Endothelial cell of hepatic sinusoid (primary cell): ENCODE data around the gene CKMT2.

Experiments used
- in situ Hi-C: cut with HindIII; loops from 2 replicates; pipeline ENCODE4 v1.10.0; 2017; ENCODE audit warnings: low sequenced_read_pairs

CKMT2 gene

DNA sequence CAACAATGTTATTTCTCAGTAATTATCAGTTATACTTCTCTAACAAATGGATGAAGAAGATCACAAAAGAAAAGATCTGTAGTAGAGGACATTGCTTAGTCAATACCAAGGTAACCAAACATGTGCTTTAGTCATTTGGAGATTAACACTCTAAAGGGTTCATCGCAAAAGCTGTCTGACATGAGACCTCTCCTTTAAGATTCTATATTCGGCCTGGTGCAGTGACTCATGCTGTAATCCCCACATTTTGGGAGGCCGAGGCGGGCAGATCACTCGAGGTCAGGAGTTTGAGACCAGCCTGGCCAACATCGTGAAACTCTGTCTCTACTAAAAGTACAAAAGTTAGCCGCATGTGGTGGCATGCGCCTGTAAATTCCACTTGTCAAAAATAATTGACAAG is 18.3 kb upstream of the CKMT2 start:
- in situ Hi-C loops, result no loop called here

DNA sequence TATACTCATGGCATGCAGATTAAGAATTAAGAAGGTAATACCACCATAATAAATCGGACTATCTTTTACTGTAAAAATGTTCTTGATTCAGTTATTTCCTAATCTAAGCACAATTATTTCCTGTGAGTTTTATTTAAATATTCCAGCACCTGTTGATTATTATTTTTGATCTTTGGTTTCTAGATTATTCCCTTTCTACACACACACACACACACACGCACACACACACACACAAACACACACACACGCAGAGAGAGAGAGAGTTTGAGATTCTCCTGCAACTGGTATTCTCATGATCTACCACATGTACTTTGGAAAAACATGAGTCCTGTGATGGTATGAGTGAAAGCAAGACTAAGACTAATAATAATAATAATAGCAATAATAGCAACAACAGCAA is 17.0 kb upstream of the CKMT2 start:
- in situ Hi-C loops, result no loop called here

DNA sequence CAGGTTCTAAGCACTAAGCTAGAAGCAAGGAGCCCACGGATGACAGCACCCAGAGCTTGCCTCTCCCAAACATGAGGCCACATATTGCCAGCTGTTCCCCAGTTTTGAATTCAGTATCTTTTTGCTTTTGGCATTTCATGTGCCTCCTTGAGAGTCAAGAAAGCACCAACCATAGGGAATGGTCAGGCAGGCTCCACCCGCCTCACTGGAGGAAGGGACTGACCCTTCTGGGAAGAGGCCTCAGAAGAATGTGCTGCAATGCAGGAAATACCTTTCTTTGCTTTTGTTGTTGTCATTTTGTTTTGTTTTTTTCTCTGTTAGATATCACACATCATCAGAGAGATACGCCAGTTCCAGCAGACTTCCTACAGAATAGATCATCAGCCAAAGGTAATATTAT is 13.7 kb upstream of the CKMT2 start:
- in situ Hi-C loops, result no loop called here

DNA sequence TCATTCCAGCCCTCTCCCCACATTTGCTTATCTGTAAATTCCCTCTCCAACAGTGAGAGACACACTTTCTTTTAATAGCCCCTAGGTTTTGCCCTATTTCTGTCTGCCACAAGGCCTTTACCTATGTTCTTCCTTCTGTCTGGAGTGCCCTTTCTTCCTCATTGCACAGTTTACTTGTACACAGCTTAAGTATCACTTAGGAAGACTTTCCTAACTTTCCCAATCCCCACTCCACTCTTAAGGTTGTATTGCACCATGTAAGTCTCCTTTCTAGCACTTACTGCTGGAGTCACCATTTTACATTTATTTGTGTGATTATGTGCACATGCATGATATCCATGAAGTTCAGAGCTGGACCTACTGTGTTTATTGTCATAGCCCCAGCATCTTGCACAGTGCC is 10.8 kb upstream of the CKMT2 start:
- in situ Hi-C loops, result no loop called here

DNA sequence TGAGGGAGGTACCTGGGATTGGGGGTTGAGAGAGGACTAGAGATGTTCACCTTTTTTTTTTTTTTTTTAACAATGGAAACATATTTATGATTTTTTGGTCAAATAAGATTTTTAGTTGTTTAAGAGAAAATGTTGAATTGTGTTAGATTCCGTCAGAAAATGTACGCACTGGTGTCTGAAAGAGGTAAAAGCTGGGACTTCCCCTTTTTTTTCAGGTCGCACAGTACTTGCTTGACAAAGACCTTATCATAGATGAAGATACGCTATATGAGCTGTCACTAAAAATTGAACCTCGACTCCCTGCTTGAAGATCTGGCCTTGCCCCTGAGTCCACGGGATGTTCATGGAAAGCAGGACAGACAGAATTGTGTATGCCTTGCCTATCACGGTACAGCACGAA is 7.7 kb upstream of the CKMT2 start:
- in situ Hi-C loops, result no loop called here

DNA sequence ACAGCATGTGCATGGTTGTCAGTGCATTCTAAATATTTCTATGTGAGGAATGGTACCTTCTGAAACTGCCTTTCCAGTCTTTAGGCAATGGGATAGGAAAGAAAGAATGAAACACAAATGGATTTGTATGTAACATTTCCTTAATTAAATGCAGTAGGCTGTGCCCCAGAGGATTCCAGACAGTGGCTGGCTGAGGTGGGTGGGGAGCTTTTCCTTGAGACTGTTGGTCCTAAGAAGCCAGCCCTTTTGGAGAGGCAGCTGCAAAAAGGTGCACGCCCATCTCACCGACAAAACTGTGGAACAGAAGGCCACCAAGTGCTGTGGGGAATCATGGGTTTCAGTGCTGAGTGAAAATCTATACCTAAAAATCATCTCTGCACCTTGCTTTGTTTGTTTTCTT is 6.8 kb upstream of the CKMT2 start:
- in situ Hi-C loops, result no loop called here

DNA sequence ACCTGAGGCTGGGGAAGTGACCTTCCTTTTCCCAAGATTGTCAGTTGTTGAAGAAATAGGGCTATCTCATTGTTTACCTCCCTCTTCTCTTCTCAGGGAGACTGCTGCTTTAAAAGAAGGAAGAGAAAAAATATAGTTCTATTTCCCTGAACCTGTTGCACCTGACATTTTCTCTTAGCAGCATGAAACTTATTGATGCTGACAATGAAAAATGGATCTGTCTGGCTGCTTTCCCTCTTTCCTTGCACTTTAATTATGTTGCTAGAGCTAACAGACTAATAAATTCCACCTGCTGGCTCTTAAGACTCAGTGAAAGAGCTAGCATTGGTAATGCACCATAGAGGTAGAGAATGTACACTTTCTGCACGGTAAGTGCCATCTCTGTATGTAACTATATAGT is 6.2 kb upstream of the CKMT2 start:
- in situ Hi-C loops, result no loop called here

DNA sequence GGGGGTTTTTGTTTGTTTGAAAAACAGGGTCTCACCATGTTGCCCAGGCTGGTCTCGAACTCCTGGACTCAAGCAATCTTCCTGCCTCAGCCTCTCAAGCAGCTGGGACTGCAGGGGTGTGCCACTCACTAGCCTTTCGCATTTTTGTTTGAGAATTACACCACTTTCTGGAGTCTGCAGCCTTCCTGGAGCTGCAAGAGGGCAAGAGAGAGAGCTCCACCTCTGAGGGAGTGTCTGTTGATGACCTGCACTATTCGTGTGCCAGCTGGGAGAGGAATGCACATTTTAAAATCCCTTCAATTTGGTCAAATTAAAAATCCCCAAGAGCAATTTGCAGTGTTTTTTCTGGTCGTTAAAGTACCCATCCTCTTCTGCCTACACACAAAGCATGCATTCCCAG is 5.0 kb upstream of the CKMT2 start:
- in situ Hi-C loops, result no loop called here

DNA sequence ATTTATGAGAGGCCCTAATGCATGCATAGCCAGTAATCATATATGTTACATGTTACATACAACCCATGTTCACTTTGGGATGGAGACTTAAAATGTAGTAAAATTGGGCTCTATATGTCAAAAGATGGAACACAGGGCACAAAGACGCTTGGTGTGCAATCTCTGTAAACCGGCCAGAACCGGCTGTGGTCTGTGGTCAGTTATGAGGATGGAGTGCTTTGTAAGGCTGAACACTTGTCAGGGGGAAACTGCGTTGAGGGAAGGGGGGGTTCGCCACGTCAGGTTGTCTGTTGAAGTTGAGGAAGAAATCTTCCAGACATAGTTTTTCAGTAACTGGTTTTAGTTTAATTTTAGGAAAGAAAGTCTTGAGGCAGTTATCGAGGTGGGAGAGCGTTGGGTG is 2.7 kb upstream of the CKMT2 start:
- in situ Hi-C loops, result no loop called here

DNA sequence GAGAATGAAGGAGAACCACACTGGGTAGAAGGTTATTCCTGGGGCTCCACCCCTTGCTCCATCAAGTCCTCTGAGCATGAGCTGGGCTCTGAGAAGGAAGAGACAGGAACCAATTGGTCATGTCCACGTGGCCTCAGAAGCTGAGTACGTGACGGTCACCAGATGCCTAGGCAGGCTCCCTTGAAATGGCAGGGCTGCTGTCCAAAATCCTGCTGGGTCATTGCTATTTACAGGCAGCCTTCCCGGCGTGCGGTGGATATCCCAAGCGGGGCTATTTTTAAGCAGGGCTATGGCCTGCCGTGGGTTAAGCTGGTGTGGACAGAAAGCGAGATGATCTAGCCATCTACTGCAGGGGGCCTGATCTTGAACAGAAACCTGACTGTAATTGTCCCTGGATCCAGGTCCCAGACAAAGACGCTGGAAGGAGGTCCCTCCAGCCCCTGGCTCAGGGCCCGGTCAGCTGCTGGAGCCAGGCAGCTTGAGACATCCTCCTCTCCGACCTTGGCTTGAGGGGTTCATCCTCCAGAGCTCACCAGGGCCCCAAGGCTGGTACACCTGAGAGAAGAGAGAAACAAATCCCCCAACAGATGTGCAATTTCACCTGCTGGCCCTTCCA is 550 bp upstream of the CKMT2 start:
- in situ Hi-C loops, result no loop called here

DNA sequence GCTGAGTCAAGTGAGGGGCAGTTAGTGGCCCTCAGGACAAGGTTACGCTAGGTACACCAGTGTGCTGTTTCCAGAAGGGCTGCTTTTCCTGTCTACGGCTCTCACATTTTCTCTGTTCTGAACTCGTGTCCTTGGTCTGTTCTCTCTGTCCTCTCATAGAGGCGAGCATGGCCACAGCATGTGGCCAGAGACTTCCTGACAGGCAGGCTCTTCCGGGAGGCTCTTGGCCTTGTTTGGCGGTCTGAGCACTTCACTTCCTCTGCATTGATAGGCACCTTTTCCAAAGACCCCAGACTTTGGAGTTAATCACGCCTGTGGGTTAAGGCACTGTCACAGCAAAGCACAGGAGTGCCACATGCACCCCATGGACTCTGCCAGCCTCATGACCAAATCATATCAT is 1.2 kb downstream of the CKMT2 start:
- in situ Hi-C loops, result no loop called here

DNA sequence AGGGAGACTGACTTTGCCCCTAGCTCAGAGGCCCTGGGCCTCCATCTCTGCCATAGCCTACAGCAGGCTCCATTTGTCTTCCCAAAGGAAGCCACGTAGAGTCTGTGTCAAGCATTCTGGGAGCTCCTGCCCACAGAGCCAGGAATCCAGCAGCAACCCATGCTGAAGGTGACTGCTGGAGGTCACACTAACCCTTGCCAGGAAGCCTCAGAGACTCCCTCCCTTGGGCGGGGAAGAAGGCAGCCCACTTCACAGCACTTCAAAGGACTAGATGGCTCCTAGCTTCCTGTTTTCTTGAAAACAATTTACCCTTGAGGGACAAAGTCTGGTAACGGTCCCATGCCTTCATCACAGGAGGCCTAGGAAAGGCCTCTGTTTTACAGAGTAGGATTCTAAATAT is 1.7 kb downstream of the CKMT2 start:
- in situ Hi-C loops, result no loop called here

DNA sequence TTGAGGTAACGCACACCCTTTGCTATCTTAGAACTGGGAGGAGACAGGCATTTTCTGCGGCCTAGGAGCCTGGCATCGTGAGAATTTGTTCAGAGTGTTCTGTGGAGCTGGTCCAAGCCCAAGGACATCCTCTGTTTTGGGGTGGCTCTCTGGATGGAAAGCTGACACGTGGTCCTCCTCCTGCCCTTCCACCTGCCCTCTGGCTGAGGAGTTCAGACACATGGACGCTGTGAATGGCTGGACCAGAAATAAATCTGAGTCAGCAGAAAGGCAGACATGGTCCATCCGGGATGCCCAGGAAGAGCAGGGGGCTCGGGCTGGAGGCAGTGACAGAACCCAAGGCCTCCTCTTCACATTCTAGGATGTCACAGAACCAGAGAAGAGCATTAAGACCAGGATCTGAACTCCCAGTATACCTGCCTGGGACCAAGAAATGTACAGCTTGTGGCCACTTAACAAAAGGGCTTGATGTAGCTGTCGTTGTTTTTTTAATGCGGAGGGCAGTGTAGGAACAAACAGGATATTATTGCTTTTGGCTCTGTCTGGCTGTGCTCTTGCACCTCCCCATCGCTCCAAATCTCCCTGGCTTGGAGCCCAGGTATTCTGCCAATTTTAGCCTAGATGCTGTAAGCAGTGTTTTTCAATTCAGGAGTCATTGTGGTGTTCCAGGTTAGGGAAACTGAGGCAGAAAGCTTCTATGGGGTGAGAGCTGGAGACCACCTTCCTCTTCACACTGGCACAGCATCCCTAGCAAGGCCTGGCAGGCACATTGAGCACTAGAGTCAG is 2.4 kb downstream of the CKMT2 start:
- in situ Hi-C loops, result no loop called here

DNA sequence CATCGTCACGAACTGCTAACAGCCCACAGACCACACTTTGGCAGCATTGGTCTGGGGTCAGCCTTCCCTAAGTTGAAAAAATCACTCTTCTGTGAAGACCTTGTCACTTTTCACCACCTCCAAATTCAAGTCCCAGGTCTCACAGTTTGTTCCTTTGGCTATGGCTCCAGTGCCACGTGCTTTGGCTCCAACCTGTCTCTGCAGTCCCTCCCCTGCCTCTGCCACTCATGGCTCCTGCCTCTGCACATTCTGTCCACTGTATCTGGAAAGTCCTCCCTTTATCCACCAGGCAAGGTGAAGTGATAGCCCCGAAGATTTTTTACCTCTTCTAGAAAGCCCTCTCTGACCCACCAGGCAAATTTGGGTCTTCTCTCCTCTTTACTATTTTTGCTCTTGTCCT is 5.3 kb downstream of the CKMT2 start:
- in situ Hi-C loops, result no loop called here

DNA sequence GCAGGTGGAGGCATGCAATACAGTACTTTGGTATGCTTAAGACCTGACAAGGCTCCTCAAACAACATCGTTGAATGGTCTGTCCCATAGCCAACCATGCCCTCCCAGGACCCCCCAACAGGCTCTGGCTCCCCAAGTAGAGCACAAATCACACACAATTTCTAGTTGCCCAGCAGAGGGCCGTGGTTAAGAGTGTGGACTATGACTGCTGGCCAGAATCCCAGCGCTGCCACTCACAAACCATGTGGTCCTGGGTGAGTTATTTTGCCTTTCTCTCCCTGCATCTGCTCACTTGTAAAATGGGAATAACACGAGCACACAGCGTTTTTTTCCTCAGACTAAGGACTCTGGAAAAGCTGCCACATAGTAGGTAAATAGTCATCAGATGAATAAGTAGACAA is 6.5 kb downstream of the CKMT2 start:
- in situ Hi-C loops, result no loop called here

DNA sequence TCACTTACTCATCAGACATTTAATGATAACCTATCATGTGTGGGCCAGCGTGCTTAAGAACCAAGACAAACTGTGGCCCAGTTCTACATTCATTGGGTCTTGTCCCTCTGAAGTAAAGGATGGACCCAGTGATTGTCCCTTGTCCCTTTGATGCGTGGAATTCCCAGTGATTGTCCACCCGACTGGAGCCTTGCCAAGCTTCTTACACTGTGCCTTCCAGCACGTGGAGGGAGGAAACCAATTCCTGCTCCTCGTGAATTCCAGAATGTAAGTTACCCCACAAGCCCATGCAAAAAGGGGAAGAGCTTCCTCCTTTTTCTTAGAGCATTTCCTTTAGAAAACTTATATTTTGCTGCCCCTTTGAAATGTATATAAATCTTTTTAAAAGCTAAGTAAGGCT is 7.9 kb downstream of the CKMT2 start:
- in situ Hi-C loops, result no loop called here

DNA sequence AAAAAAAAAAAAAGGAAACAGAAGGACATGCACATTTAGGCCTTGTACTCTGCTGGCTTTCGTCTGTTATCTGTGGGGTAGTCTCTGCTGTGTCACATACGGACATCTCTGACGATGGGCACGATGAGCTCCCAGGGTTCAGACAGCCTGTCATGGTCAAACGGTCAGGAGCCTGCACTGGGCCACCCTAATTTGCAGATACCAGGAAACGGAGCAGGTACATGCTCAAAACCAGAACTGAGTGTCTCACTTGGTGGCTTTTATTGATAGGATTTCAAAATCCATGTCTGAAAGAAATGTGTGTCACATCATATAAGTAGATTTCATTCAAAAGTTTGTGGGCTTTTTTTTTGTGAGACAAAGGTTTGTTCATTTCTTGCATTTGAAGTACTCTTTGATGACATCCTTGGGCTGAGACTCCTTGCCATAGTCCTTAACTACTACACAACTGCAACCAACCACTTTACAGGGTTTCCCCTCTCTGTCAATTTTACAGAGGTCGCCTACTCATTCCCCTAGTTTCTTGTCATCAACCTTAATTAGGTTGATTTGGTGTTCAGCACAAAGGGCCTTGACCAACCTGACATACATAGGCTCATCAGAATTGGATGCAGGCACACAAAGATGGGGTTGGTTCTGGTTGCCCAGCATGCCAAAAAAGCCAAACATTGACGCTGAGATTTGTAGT is 9.0 kb downstream of the CKMT2 start:
- in situ Hi-C loops, result no loop called here

DNA sequence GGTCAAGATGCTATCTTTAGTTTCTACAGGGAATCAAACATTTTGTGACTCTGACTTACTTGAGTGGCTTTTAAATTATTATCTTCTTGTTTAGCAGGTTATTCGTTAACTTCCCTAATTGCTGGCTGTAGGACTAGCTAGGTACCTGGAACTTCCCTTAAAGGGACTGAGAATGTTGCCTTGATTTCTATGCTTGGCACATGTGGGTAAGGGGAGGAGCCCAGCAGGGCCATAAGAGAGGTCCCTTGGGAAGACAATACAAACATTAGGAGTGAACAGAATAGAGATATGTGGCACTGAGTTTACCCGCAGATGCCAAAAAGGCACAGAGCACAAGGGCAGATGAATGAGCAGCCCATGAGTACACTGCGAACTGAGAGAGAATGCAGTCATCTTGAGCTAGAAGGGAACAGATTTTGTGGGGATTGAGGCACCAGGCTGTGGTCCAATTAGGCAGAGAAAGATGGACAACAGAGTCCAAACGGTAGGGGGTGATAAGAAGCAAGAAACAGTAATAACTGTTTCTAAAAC is 9.8 kb downstream of the CKMT2 start:
- in situ Hi-C loops, result no loop called here

DNA sequence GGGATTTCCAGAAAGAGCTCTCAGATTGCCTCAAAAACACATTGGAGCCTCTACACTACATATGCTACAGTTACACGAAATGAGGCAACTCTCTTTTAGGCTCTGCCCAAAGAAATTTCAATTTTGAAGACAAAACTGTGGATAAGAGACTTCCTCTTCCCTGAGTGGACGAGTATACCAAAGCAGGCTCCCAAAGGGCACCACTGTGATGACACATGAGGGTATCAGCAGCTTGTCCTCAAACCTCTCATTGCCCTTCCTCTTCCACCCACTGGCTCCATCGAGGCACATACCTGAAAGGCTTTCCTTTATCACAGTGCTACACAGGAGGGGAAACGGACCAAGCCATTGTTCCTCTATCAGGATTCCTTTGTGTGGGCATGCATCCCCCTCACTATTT is 11.3 kb downstream of the CKMT2 start:
- in situ Hi-C loops, result no loop called here

DNA sequence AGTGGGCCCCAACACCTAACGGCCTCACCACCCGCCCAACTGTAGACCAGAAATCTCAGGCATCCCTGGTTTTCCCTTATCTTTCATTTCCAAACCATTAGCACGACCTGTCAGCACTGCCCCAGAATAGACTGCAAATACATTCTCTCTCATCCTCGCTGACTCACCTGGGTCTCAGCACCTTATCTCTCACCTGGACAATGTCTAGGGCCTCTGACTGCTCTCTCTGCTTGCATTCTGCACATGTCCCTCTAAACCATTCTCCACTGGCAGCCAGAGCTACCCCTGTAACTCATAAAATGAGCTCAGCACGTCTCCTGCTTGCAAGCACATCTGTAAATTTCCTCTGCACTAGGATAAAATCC is 12.7 kb downstream of the CKMT2 start:
- in situ Hi-C loops, result no loop called here

DNA sequence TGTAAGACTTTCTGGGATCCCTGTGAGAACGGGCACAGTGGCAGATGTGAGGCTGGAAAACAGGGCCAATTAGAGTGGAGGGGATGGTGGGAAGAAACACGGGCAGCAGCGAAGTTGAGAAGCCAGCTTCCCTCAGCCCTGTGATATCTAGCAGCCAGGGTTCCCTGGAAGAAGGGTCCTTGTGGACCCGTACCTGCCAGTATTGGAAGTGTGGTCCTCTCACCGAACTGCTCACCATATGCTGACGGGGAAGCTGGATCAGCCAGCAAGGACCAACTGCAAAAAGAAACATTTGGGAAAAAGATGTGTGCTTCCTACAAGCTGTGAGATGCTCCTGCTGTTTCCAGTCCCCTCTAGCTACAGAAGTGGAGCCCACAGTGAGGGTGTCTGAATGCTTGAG is 13.6 kb downstream of the CKMT2 start:
- in situ Hi-C loops, result no loop called here

DNA sequence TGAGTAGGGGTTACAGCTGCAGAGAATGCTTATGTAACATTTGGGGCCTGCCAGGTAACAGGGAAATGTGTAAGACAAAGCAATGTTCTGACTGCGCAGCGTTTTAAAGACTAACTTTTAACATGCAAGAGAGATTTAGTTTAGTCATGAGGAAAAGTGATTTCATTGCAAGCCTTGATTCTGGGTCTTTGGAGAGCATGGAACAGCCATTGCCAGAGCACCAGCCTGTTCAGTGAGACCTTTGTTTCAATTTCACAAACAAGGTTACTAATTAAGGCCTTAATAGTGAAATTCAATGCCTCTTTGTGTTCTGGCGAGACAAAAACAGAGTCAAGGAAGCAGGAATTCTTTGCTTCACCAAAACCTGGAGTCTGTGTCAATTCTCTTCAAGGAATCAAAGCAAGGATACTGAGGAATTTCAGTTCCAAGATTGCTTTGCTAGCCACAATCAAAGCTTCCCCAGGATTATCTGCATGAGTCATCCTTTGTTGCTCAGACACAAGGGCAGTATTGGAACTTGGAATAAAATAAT is 14.4 kb downstream of the CKMT2 start:
- in situ Hi-C loops, result no loop called here
